Left cardiac atrium (tissue), 4 donors: ENCODE measurements around the gene DTD2. TPM values are rescaled to one million over a fixed set of nuclear protein-coding genes. Genes with fewer than 3 reads are reported as not detected.

Experiments
- ATAC-seq, 2 donors: fragments of 200-7000 bp; cut with Tn5 transposase; one replicate each; pipeline ENCODE4 v1.9.1; 2020; ENCODE audit warnings: mild to moderate bottlenecking in 2 of 2, moderate library complexity in 2 of 2
- DNase-seq: peaks from one replicate; pipeline ENCODE4 v3.0.0-alpha.2; 2020
- intact Hi-C, 2 donors: fragments of 100-400 bp; cut with DNase I; formaldehyde crosslinking; loops; one replicate each; pipeline versions ENCODE4 v1.14.1 to v1.15.1; 2022 to 2023
- total RNA-seq, 2 donors: library from RNA; stranded (reverse); fragmentation: NEBNext Ultra II Directional; extraction: Animal tissue kit (Norgen Biotek cat#: 25700); gene quantifications; one replicate each; pipeline ENCODE4 v1.2.1, GENCODE V29; 2021
- donor health status: DM: no; HTN: yes; CAD: no.
- donor health status: DM: no; HTN: yes; CAD: no; lungs with severe emphysema.
- donor health status: DM: yes; HTN: yes; CAD: no.
- donor health status: Dilated cardiomyopathy.

Gene DTD2
- total RNA-seq, 2 donors from 2014 or later: 7.6 TPM

GRCh38 chr14:31414190-31414833 is 43.0 kb downstream of the DTD2 start:
- intact Hi-C loops: no loop called here
- ATAC-seq: peak in 1 of 2 donors; percentile 45

GRCh38 chr14:31411218-31411727 is 46.0 kb downstream of the DTD2 start:
- peak in 1 of 2 donors; percentile 27 for ATAC-seq
- no peak for DNase-seq
- intact Hi-C loops: no loop called here

More at GRCh38 chr14:31414190-31414833, 43.0 kb downstream of the DTD2 start:
- no peak for DNase-seq

- ATAC-seq: no peak
- no peak for DNase-seq
- intact Hi-C loops: no loop called here
Observed at GRCh38 chr14:31410048-31410650, 47.2 kb downstream of the DTD2 start.

- ATAC-seq (no peak), DNase-seq (no peak)
- intact Hi-C loops: no loop called here
Observed at GRCh38 chr14:31408421-31408820, 48.9 kb downstream of the DTD2 start.

- DNase-seq (no peak), ATAC-seq (no peak)
- intact Hi-C loops: no loop called here
Observed at GRCh38 chr14:31405599-31406232, 51.6 kb downstream of the DTD2 start.

GRCh38 chr14:31405106-31405505 is 52.2 kb downstream of the DTD2 start:
- ATAC-seq (no peak), DNase-seq (no peak)
- intact Hi-C loops: no loop called here

GRCh38 chr14:31403707-31404106 is 53.6 kb downstream of the DTD2 start:
- ATAC-seq: no peak
- no peak for DNase-seq
- intact Hi-C loops: no loop called here

- no peak for ATAC-seq
- intact Hi-C loops: no loop called here
- DNase-seq: no peak
Observed at GRCh38 chr14:31402764-31403439, 54.4 kb downstream of the DTD2 start.

GRCh38 chr14:31401369-31401932 is 55.9 kb downstream of the DTD2 start:
- DNase-seq (no peak), ATAC-seq (no peak)
- intact Hi-C loops: no loop called here

GRCh38 chr14:31400031-31400638 is 57.2 kb downstream of the DTD2 start:
- DNase-seq (no peak), ATAC-seq (no peak)
- intact Hi-C loops: no loop called here

Other genes with a start within 250 kb of the DTD2 start
- 100 to 1,000 TPM; 121 to 178 TPM for gene HECTD1, start 249.7 kb downstream of the DTD2 start, total RNA-seq
- 10 to 100 TPM; 42.4 to 46.6 TPM for gene HEATR5A, start 37.0 kb downstream of the DTD2 start, total RNA-seq
- not detected for gene GPR33, start 30.5 kb upstream of the DTD2 start, total RNA-seq
- 10 to 100 TPM; 18.5 to 19.5 TPM for gene NUBPL, start 103.9 kb upstream of the DTD2 start, total RNA-seq